ENCODE measurements around the gene KAT6B.

- TF ChIP-seq CTCF (IDR thresholded peaks at IDR 0.05) (no peak), POLR2A (IDR thresholded peaks at IDR 0.05) (no peak)
Measured at GRCh38 chr10:75014516-75015230, 188.3 kb downstream of the KAT6B start.
